ENCODE data around the gene VAMP2.
A peak's percentile ranks its signal among the peaks of the same experiment; 100 is the strongest.

The VAMP2 gene

GRCh38 chr17:8161289-8162232 is 1.2 kb downstream of the VAMP2 start:
- DNase-seq (ENCODE audit: low spot score) (no peak), ATAC-seq (ENCODE audit: low read depth) (no peak)
- Histone ChIP-seq H3K9me3 (ENCODE audit: severe bottlenecking) (no peaks in the 10 kb centered on the region), H3K36me3 (ENCODE audit: low read depth) (peaks cover 31% of the 10 kb centered on the region), H3K4me3 (ENCODE audit: severe bottlenecking) (peak overlapping the region; percentile 93), H3K4me1 (ENCODE audit: insufficient read depth, poor library complexity, severe bottlenecking) (peaks cover 18% of the 10 kb centered on the region), H3K27ac (ENCODE audit: poor library complexity, severe bottlenecking) (peak overlapping the region; percentile 73), H3K27me3 (ENCODE audit: insufficient read depth, poor library complexity, severe bottlenecking) (no peaks in the 10 kb centered on the region)
- TF ChIP-seq CTCF (IDR thresholded peaks at IDR 0.05; ENCODE audit: poor library complexity, severe bottlenecking): no peak

GRCh38 chr17:8160741-8161221 is 2.0 kb downstream of the VAMP2 start:
- Histone ChIP-seq H3K9me3 (ENCODE audit: severe bottlenecking) (no peaks in the 10 kb centered on the region), H3K27ac (ENCODE audit: poor library complexity, severe bottlenecking) (peak overlapping the region; percentile 73), H3K36me3 (ENCODE audit: low read depth) (peaks cover 31% of the 10 kb centered on the region), H3K4me3 (ENCODE audit: severe bottlenecking) (no peak overlapping the region), H3K27me3 (ENCODE audit: insufficient read depth, poor library complexity, severe bottlenecking) (no peaks in the 10 kb centered on the region), H3K4me1 (ENCODE audit: insufficient read depth, poor library complexity, severe bottlenecking) (peaks cover 18% of the 10 kb centered on the region)
- ATAC-seq (ENCODE audit: low read depth) (no peak), DNase-seq (ENCODE audit: low spot score) (no peak)
- no peak for TF ChIP-seq CTCF (IDR thresholded peaks at IDR 0.05; ENCODE audit: poor library complexity, severe bottlenecking)

- Histone ChIP-seq H3K27me3 (ENCODE audit: insufficient read depth, poor library complexity, severe bottlenecking) (no peaks in the 10 kb centered on the region), H3K4me1 (ENCODE audit: insufficient read depth, poor library complexity, severe bottlenecking) (peaks cover 18% of the 10 kb centered on the region), H3K36me3 (ENCODE audit: low read depth) (peaks cover 37% of the 10 kb centered on the region), H3K4me3 (ENCODE audit: severe bottlenecking) (no peak overlapping the region), H3K9me3 (ENCODE audit: severe bottlenecking) (no peaks in the 10 kb centered on the region), H3K27ac (ENCODE audit: poor library complexity, severe bottlenecking) (peak overlapping the region; percentile 73)
- TF ChIP-seq CTCF (IDR thresholded peaks at IDR 0.05; ENCODE audit: poor library complexity, severe bottlenecking): no peak
- ATAC-seq (ENCODE audit: low read depth) (no peak), DNase-seq (ENCODE audit: low spot score) (no peak)
These were observed 2.5 kb downstream of the VAMP2 start for GRCh38 chr17:8160224-8160577.

GRCh38 chr17:8159459-8160223 is 3.1 kb downstream of the VAMP2 start:
- H3K27ac ChIP-seq (ENCODE audit: poor library complexity, severe bottlenecking): peak overlapping the region; percentile 73
- no peaks in the 10 kb centered on the region for H3K27me3 ChIP-seq (ENCODE audit: insufficient read depth, poor library complexity, severe bottlenecking)
- H3K9me3 ChIP-seq (ENCODE audit: severe bottlenecking): no peaks in the 10 kb centered on the region
- H3K4me1 ChIP-seq (ENCODE audit: insufficient read depth, poor library complexity, severe bottlenecking): peaks cover 18% of the 10 kb centered on the region
- H3K36me3 ChIP-seq (ENCODE audit: low read depth): peaks cover 43% of the 10 kb centered on the region
- TF ChIP-seq CTCF (IDR thresholded peaks at IDR 0.05; ENCODE audit: poor library complexity, severe bottlenecking): no peak
- no peak for DNase-seq (ENCODE audit: low spot score)
- no peak overlapping the region for H3K4me3 ChIP-seq (ENCODE audit: severe bottlenecking)
- no peak for ATAC-seq (ENCODE audit: low read depth)
